H1 (cell line): ENCODE measurements around the gene NXT2. TPM values are rescaled to one million over a fixed set of nuclear protein-coding genes. Genes with fewer than 3 reads are reported as not detected.

Experiments
- CTCF ChIA-PET: fragments of 300-600 bp; sonication (Branson Sonifier 250); formaldehyde crosslinking; loops from one replicate; lab custom pipeline; 2021; ENCODE audit not compliant: partially characterized antibody; lab: Charles Lee
- POLR2A ChIA-PET: fragments of 300-600 bp; sonication (Branson Sonifier 250); formaldehyde crosslinking; loops from one replicate; lab custom pipeline; 2021; ENCODE audit warnings: inconsistent platforms; ENCODE audit not compliant: partially characterized antibody; lab: Charles Lee
- DNase-seq, 2 experiments: peaks; one replicate each; pipeline versions ENCODE4 v3.0.0 to v3.0.0-alpha.2; 2010 to 2022; ENCODE audit warnings: low spot score in 2 of 2, low read depth in 1 of 2, mixed read lengths in 1 of 2
- FAIRE-seq: peaks from 2 replicates; lab custom pipeline; 2011; peaks lifted over from hg19 to GRCh38; lab: Jason Lieb, UNC
- H2AFZ ChIP-seq: 2 replicates; pipeline ENCODE4 v1.8.1; 2012; ENCODE audit warnings: low read length, inconsistent platforms
- H2AK5ac ChIP-seq: 2 replicates; pipeline ENCODE4 v1.6.1; 2013; ENCODE audit warnings: low read depth, low read length
- H2BK120ac ChIP-seq: replicated peaks from 2 replicates; pipeline ENCODE3; 2013; ENCODE audit warnings: low read depth, low read length, inconsistent platforms
- H2BK12ac ChIP-seq: 2 replicates; pipeline ENCODE4 v1.6.1; 2013; ENCODE audit warnings: low read depth, low read length
- H2BK15ac ChIP-seq: 2 replicates; pipeline ENCODE4 v1.6.1; 2013; ENCODE audit warnings: low read length
- H2BK20ac ChIP-seq: 2 replicates; pipeline ENCODE4 v1.6.1; 2013; ENCODE audit warnings: low read length
- H2BK5ac ChIP-seq: 2 replicates; pipeline ENCODE4 v1.6.1; 2013; ENCODE audit warnings: low read depth, low read length
- H3K14ac ChIP-seq: 2 replicates; pipeline ENCODE4 v1.6.1; 2013; ENCODE audit warnings: inconsistent platforms; ENCODE audit not compliant: insufficient read length
- H3K18ac ChIP-seq: 2 replicates; pipeline ENCODE4 v1.6.1; 2013; ENCODE audit warnings: low read length; ENCODE audit errors: extremely low read depth
- H3K23ac ChIP-seq: 2 replicates; pipeline ENCODE4 v1.6.1; 2013; ENCODE audit warnings: inconsistent platforms; ENCODE audit not compliant: insufficient read length
- H3K23me2 ChIP-seq: 2 replicates; pipeline ENCODE4 v1.6.1; 2013; ENCODE audit warnings: low read depth, low read length
- H3K27ac ChIP-seq: 2 replicates; pipeline ENCODE4 v1.6.1; 2011; ENCODE audit warnings: low read depth, low read length, inconsistent platforms
- H3K27me3 ChIP-seq, 4 experiments: replicated peaks in 1 of 4; 1 replicate in 1 of 4; 2 replicates in 3 of 4; pipeline versions ENCODE4 v1.6.1 to v1.8.1; 2011 to 2013; ENCODE audit warnings: low read length in 3 of 4, mild to moderate bottlenecking in 3 of 4, inconsistent platforms in 2 of 4, mixed read lengths in 2 of 4, moderate library complexity in 1 of 4; ENCODE audit not compliant: control insufficient read depth in 3 of 4, insufficient read depth in 3 of 4; ENCODE audit errors: extremely low read depth in 1 of 4
- H3K36me3 ChIP-seq, 4 experiments: 2 replicates each; pipeline versions ENCODE4 v1.6.1 to v1.8.1; 2011 to 2013; ENCODE audit warnings: mild to moderate bottlenecking in 4 of 4, low read length in 3 of 4, moderate library complexity in 2 of 4, control low read depth in 1 of 4, inconsistent platforms in 1 of 4; ENCODE audit not compliant: insufficient read depth in 4 of 4, control insufficient read depth in 2 of 4
- H3K4ac ChIP-seq: replicated peaks from 2 replicates; pipeline ENCODE3; 2013; ENCODE audit warnings: low read length, low read depth, mixed read lengths, inconsistent platforms; ENCODE audit not compliant: insufficient read length
- H3K4me1 ChIP-seq, 4 experiments: replicated peaks in 1 of 4; 1 replicate in 1 of 4; 2 replicates in 3 of 4; pipeline versions ENCODE4 v1.6.1 to v1.8.1; 2011 to 2013; ENCODE audit warnings: low read length in 3 of 4, inconsistent platforms in 2 of 4, mixed read lengths in 1 of 4; ENCODE audit not compliant: insufficient read depth in 4 of 4, control insufficient read depth in 3 of 4
- H3K4me2 ChIP-seq, 2 experiments: 2 replicates each; pipeline versions ENCODE4 v1.6.1 to v1.8.1; 2011 to 2013; ENCODE audit warnings: low read depth in 2 of 2, low read length in 2 of 2, control low read depth in 1 of 2, inconsistent platforms in 1 of 2, mild to moderate bottlenecking in 1 of 2; ENCODE audit not compliant: insufficient read depth in 1 of 2
- H3K4me3 ChIP-seq, 4 experiments: fragments of 200-600, 300-600 bp in 1 of 4; sonication (generic), shearing (Covaris generic), sonication (Bioruptor Twin) in 1 of 4; 2 replicates each; pipeline versions ENCODE4 v1.5.1 to v1.8.1; 2011 to 2016; ENCODE audit warnings: low read length in 4 of 4, low read depth in 3 of 4, control low read depth in 2 of 4, inconsistent platforms in 2 of 4, mild to moderate bottlenecking in 2 of 4, mixed read lengths in 1 of 4, moderate library complexity in 1 of 4; ENCODE audit not compliant: insufficient read depth in 2 of 4; ENCODE audit errors: extremely low read depth in 1 of 4
- H3K56ac ChIP-seq: replicated peaks from 2 replicates; pipeline ENCODE3; 2013; ENCODE audit warnings: low read depth, mild to moderate bottlenecking, mixed read lengths, low read length, inconsistent platforms; ENCODE audit not compliant: insufficient read length
- H3K79me1 ChIP-seq: 2 replicates; pipeline ENCODE4 v1.6.1; 2013; ENCODE audit warnings: low read depth, low read length, control low read depth
- H3K79me2 ChIP-seq, 2 experiments: 2 replicates each; pipeline versions ENCODE4 v1.6.1 to v1.8.1; 2012 to 2013; ENCODE audit warnings: low read length in 2 of 2, mild to moderate bottlenecking in 2 of 2, inconsistent platforms in 1 of 2; ENCODE audit not compliant: insufficient read depth in 2 of 2, control insufficient read depth in 1 of 2
- H3K9ac ChIP-seq, 4 experiments: replicated peaks in 1 of 4; 1 replicate in 1 of 4; 2 replicates in 3 of 4; pipeline versions ENCODE4 v1.6.1 to v1.8.1; 2011 to 2013; ENCODE audit warnings: low read depth in 3 of 4, low read length in 3 of 4, control low read depth in 2 of 4, mild to moderate bottlenecking in 2 of 4, moderate library complexity in 2 of 4, inconsistent platforms in 1 of 4; ENCODE audit errors: extremely low read depth in 1 of 4
- H3K9me3 ChIP-seq, 2 experiments: 2 replicates each; pipeline versions ENCODE4 v1.6.1 to v1.8.1; 2012 to 2013; ENCODE audit warnings: mild to moderate bottlenecking in 2 of 2, moderate library complexity in 2 of 2, control low read depth in 1 of 2, inconsistent platforms in 1 of 2, low read depth in 1 of 2, low read length in 1 of 2, mixed read lengths in 1 of 2; ENCODE audit not compliant: insufficient read depth in 2 of 2
- H4K20me1 ChIP-seq, 2 experiments: replicated peaks in 1 of 2; 2 replicates each; pipeline versions ENCODE3 to v1.8.1; 2011 to 2013; ENCODE audit warnings: inconsistent platforms in 2 of 2, low read length in 2 of 2, mild to moderate bottlenecking in 1 of 2; ENCODE audit not compliant: insufficient read depth in 2 of 2, control insufficient read depth in 1 of 2
- H4K5ac ChIP-seq: 2 replicates; pipeline ENCODE4 v1.6.1; 2013; ENCODE audit warnings: low read length, low read depth, mixed read lengths, inconsistent platforms; ENCODE audit not compliant: insufficient read length
- H4K8ac ChIP-seq: 2 replicates; pipeline ENCODE4 v1.8.0; 2013; ENCODE audit warnings: mild to moderate bottlenecking, moderate library complexity, low read length, inconsistent platforms; ENCODE audit not compliant: insufficient read depth; ENCODE audit errors: extremely low read depth
- H4K91ac ChIP-seq: replicated peaks from 2 replicates; pipeline ENCODE3; 2013; ENCODE audit warnings: low read length, mixed read lengths, inconsistent platforms; ENCODE audit not compliant: insufficient read length
- WGBS, 2 experiments: shearing (Covaris generic) in 1 of 2; methylation state at CpG; one replicate each; pipeline versions ENCODE4 v1.1.6 to v1.1.7; 2013 to 2015; ENCODE audit warnings: low lambda C conversion rate in 2 of 2, mixed read lengths in 2 of 2, inconsistent platforms in 1 of 2, low coverage in 1 of 2, missing lambda C conversion rate in 1 of 2; ENCODE audit not compliant: insufficient replicate concordance in 2 of 2, insufficient coverage in 1 of 2, insufficient read length in 1 of 2; ENCODE audit errors: extremely low coverage in 1 of 2, missing lambda C conversion rate in 1 of 2; 5-methylcytosine and 5-hydroxymethylcytosine counted together
- polyA plus RNA-seq, 7 experiments: library from polyadenylated mRNA; depleted of rRNA in 3 of 7; stranded (reverse) in 5 of 7; unstranded in 2 of 7; fragments of >200 nt in 5 of 7; fragments of 200-250 nt in 2 of 7; gene quantifications; 1 replicate in 5 of 7; 2 replicates in 1 of 7; 4 replicates in 1 of 7; pipeline versions ENCODE4 v1.2.1 to v1.2.3, GENCODE V29; 2011 to 2013; ENCODE audit warnings: missing spikeins in 2 of 7, mixed read lengths in 2 of 7
- total RNA-seq: library from RNA; stranded (reverse); fragmentation: NEBNext Ultra II Directional; extraction: Animal tissue kit (Norgen Biotek cat#: 25700); gene quantifications from 2 replicates; pipeline ENCODE4 v1.2.1, GENCODE V29; 2021

The NXT2 gene
- total and polyA plus RNA-seq, 2 of the 8 experiments (the other 6 are each of a cell fraction or from before 2014, with no cell fraction given): 6.1 to 13.5 TPM

- WGBS, 2 experiments: 93% methylated on average over 4 of the region's 4 CpGs; no CpG with 5 or more reads in 1 of the 2 experiments
- CTCF ChIA-PET: interaction anchor here (0.7 to 1.8 kb wide), 2 partner anchors 40 to 105 kb away, joined by 3 to 4 read pairs; no protein-coding TSS in a partner anchor
- peak; percentile 52 for FAIRE-seq
Measured at GRCh38 chrX:109590176-109590575, 53.5 kb downstream of the NXT2 start.

More at GRCh38 chrX:109590176-109590575, 53.5 kb downstream of the NXT2 start:
- Histone ChIP-seq H3K36me3 (no peaks in the 10 kb centered on the region), H2BK5ac (no peak overlapping the region), H3K27me3 (no peaks in the 10 kb centered on the region), H4K8ac (no peak overlapping the region), H3K9ac (no peak overlapping the region), H4K20me1 (no peaks in the 10 kb centered on the region), H4K91ac (no peak overlapping the region), H2AFZ (no peak overlapping the region), H3K4me3 (no peak overlapping the region), H2BK15ac (no peak overlapping the region), H2AK5ac (no peak overlapping the region), H3K79me1 (no peaks in the 10 kb centered on the region), H3K4me2 (no peak overlapping the region), H3K18ac (no peak overlapping the region), H3K23ac (no peak overlapping the region), H3K56ac (no peak overlapping the region), H3K27ac (no peak overlapping the region), H3K4ac (no peak overlapping the region), H2BK120ac (no peak overlapping the region), H3K23me2 (no peaks in the 10 kb centered on the region), H3K9me3 (no peaks in the 10 kb centered on the region), H3K4me1 (no peaks in the 10 kb centered on the region; a peak in 1 of 7 replicates), H2BK12ac (no peak overlapping the region), H2BK20ac (no peak overlapping the region), H4K5ac (no peak overlapping the region), H3K14ac (no peak overlapping the region), H3K79me2 (no peaks in the 10 kb centered on the region)
- POLR2A ChIA-PET: no interaction called here
- DNase-seq: no peak
